DOHH2 (cell line): ENCODE results near the gene GJA1.
"Not testable (repeated sequence)": the region's sequence is repeated elsewhere in the genome, so short reads cannot be mapped to it uniquely, and the experiment has no call there.

Source experiments
- CTCF ChIP-seq: fragments of 200-600 bp; sonication (generic); IDR thresholded peaks from one replicate; pipeline ENCODE4 v1.5.1; 2014; ENCODE audit warnings: antibody characterized with exemption, mild to moderate bottlenecking, low read depth, low read length; ENCODE audit not compliant: poor library complexity, severe bottlenecking
- EZH2phosphoT487 ChIP-seq: fragments of 200-600 bp; sonication (generic); IDR thresholded peaks from 2 replicates; pipeline ENCODE4 v1.6.1; 2017; ENCODE audit warnings: borderline replicate concordance, mild to moderate bottlenecking, antibody characterized with exemption, low read length, moderate library complexity, mixed read lengths

GRCh38 chr6:121431776-121432175 lies 3.7 kb upstream of the GJA1 start:
- not testable (repeated sequence) for TF ChIP-seq CTCF, EZH2phosphoT487
